HG02759 (cell line): ENCODE data around the gene INPP5J.
"Not testable (repeated sequence)": the region's sequence is repeated elsewhere in the genome, so short reads cannot be mapped to it uniquely, and the experiment has no call there.

Experiments used
- ATAC-seq: cut with Tn5 transposase; IDR thresholded peaks from one replicate; pipeline ENCODE4 v1.9.1; 2021; ENCODE audit warnings: mild to moderate bottlenecking, moderate library complexity; ENCODE audit not compliant: unreplicated experiment

Gene INPP5J

GRCh38 chr22:31086703-31087330 lies 35.9 kb upstream of the INPP5J start:
- ATAC-seq: no peak

DNA sequence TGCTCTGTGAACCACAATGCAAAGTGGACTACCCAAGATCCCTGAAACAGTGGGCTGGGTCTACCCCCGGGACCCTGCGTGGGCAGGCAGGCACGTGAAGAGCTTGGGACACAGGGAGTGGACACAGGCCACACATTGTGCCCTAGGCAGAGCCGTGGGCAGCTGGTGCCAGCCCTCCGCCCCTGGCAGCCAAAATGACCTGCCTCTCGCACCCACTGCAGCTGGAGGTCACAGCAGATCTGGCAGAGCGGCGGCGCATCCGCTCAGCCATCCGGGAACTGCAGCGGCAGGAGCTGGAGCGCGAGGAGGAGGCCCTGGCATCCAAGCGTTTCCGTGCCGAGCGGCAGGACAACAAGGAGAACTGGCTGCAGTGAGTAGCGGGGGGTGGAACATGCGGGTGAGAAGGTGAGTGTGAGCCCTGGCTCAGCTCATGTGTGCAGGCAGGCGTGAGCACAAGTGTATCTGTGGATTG lies 35.0 kb upstream of the INPP5J start:
- no peak for ATAC-seq

DNA sequence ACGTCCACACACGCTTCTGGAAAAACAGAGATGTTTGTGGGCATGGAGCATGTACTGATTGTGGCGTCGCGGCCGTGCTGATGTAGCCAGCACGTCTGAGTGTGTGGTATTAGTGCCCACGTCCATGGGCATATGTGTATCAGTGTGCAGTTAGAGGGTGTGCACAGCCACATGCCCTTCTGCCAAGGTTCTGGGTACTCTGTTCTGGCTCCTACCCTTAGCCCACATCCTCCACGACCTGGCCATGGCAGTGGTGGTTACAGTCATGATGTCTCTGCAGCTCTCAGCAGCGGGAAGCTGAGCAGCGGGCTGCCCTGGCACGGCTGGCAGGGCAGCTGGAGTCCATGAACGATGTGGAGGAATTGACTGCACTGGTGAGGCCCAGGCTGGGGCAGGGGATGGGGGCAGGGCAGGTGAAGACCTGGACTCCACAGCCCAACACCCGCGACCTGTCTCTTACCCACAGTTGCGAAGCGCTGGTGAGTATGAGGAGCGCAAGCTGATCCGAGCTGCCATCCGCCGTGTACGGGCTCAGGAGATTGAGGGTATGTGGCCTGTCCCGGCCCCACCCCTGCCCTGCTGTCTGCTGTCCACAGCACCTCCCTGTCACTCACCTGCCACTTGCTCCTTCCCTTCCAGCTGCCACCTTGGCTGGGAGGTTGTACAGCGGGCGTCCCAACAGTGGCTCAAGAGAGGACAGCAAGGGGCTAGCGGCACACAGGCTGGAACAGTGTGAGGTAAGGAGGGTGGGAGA lies 34.4 kb upstream of the INPP5J start:
- ATAC-seq: no peak

DNA sequence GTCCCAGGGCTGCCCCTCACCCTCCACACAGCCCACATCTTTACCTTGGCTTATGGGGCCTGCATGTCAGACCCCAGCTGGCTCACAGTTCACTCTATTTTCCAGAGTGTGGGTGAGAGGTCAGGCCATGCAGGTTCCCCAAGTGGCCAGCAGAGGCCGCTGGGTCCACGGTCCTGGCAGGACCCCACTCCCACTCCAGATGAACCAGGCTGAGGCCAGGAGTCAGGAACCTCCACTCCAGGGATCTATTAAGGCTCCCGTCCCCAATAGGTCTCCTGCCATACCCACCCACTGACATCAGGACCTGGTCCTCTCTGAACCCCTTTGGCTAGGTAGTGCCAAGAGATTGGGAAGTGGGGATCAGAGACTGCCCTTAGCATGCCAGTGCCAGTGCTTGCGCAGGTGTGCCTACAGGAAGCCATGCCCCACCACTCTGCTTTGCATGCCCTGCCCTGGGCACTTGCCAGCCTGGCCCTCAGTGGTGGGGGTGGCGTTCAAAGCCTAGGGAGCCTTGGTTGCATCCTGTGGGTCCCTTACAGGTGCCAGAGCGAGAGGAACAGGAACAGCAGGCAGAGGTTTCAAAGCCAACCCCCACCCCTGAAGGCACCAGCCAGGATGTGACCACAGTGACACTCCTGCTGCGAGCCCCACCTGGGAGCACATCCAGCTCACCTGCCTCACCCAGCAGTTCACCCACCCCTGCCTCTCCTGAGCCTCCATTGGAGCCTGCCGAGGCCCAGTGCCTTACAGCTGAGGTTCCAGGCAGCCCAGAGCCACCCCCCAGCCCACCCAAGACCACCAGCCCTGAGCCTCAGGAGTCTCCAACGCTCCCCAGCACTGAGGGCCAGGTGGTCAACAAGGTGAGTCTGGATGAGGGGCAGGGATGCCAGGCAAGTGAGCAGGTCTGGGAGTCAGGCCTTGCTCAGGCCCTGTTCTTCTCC lies 33.3 kb upstream of the INPP5J start:
- no peak for ATAC-seq

- ATAC-seq: no peak
These were observed 32.3 kb upstream of the INPP5J start for GRCh38 chr22:31090217-31091085.

GRCh38 chr22:31091106-31091975 lies 31.4 kb upstream of the INPP5J start:
- no peak for ATAC-seq

- no peak for ATAC-seq
These were observed 30.6 kb upstream of the INPP5J start for GRCh38 chr22:31092161-31092560.

DNA sequence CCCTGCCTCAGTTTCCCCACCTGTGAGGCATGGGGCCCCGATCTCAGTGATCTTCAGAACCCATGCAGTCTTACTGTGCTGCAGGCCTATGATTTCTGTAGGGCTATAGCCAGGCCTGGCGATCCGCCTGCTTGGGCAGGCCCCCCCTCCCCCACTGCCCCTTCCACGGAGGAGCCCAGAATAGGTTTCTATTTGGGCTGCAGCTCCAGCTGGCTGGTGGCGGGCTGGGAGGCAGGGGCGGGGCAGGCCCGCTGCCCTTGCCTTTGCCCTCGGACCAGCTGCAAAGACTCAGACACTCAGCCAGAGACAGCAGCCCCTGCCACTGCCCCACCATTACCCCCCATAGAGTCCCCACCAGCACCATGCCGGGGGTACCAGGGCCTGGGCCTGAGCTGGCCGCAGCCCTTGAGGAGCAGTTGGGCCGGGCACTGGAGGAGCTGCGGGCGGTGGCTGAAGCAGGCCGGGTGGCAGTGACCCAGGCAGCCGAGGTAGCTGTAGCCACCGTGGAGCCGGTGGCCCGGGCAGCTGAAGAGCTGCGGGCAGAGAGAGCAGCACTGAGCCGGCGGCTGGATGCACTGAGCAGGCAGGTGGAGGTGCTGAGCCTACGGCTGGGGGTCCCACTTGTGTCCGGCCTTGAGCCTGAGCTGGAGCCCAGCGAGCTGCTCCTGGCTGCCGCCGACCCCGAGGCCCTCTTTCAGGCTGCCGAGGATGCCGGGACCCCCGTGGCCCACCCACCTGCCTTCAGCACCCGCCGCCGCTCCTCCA lies 29.5 kb upstream of the INPP5J start:
- no peak for ATAC-seq

DNA sequence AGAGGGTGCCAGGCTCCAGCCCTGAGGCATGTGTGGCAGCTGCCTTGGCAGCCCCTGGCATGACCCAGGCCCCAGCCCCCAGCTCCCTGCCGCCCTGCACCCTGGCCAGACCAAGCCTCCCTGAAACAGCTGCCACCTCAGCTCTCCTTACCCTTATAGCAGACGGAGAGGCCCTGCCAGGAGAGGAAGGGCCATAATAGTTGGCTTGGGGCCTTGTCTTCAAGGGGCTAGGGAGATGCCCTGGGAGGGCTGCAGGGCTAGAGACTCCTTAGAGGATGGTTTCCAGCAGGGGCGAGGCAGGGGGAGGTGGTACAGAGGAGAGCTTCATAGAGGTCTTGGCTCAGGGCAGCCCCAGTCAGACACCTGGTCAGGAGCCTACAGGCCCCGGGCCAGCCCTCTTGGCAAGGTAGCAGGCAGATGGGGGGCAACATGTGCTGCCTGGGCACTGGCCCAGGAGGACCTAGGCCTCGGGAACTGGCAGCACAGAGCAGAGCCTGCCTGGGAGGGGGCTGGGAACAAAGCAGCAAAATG lies 28.7 kb upstream of the INPP5J start:
- no peak for ATAC-seq

- no peak for ATAC-seq
These were observed 28.0 kb upstream of the INPP5J start for GRCh38 chr22:31094741-31095140.

DNA sequence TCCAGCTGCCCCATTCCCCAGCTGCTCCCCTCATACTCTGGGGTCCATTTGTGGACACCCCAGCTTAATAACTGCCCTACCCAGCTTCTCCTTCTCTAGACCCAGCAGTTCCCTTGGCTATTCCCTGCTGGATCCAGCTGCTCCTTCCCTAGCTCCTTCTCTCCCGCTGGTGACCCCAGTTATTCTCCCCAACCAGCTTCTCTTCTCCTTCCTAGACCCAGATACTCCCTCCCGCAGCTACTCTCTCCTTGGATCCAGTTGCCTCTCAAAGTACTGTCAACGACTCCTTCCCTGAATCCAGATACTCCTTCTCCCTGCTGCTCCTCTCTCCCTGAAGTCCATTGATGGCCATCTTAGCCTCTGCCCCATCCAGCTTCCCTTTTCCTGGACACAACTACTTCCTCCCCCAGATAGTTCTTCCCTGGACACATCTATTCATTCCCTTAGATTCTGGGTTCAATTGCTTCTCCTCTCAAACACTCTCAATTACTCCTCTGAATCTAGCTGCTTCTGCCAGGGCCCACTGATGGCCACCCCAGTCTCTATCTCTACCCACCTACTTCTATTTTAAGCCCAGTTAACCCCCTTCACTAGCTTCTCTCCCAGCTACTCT lies 27.0 kb upstream of the INPP5J start:
- no peak for ATAC-seq

DNA sequence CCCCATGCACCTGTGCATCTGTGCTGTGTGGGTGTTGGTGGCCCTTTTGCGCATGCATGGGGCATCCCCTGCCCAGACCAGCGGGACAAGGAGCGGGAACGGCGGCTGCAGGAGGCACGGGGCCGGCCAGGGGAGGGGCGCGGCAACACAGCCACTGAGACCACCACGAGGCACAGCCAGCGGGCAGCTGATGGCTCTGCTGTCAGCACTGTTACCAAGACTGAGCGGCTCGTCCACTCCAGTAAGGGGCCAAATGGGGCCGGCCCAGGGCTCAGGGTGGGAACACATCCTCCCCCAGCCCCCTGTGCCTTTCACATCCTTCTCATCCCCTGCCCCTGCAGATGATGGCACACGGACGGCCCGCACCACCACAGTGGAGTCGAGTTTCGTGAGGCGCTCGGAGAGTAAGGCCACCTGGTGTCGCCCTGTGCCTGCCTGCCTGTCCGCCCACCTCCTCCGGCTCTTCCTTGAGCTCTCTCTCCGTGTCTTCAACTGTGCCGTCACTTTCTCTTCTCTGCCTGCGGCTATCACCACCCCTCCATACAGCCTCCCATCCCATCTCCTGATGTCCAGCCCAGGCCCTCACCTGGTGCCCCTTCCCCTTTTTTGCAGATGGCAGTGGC lies 26.0 kb upstream of the INPP5J start:
- ATAC-seq: no peak

- not testable (repeated sequence) for ATAC-seq
These were observed 25.2 kb upstream of the INPP5J start for GRCh38 chr22:31097539-31097938.

DNA sequence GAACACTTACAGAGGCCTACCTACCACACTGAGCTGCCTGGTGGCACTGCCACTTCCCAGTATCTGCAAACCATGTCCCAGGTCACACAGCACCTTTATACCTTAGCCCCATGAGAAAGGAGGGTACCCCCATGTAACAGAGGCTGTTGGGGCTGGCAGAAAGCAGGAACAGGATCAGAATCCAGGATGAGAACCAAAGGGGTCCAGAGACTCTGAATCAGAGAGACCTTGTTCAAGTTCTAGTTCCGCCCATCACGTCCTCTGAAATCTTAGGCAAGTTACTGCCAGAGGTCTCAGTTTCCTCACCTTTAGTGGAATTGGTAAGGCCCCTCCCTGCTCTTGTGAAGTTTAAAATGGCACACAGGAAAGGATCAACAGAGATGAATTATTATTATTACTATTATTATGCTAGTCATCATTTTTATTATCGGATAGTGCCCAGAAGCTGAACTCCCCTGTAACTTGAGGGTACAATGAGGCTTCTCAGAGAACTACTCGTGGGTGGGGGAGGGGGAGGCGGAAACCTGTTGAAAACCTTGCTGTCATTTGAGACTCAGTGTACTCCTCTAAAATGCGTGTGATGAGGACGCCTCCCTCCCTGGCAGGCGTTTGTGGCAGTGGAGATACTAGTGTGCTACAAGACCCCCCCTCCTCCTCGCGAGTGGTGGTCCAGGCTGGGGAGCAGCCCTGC lies 24.7 kb upstream of the INPP5J start:
- no peak for ATAC-seq

GRCh38 chr22:31098632-31099110 lies 24.1 kb upstream of the INPP5J start:
- ATAC-seq: no peak

GRCh38 chr22:31099386-31099785 lies 23.4 kb upstream of the INPP5J start:
- ATAC-seq: no peak
